Measurements from ENCODE around the gene LY9.
"Not testable (repeated sequence)": the region's sequence is repeated elsewhere in the genome, so short reads cannot be mapped to it uniquely, and the experiment has no call there.

LY9 gene

GRCh38 chr1:160868141-160868540, 72.2 kb downstream of the LY9 start:
- in situ Hi-C loops (cut with MboI; ENCODE audit: low sequenced_read_pairs, unreplicated experiment): no loop called here
- no peak for DNase-seq (ENCODE audit: low spot score)
- no peak for TF ChIP-seq CTCF (IDR thresholded peaks at IDR 0.05; ENCODE audit: borderline replicate concordance, control extremely low read depth, extremely low read depth, insufficient read depth, missing control alignments)

- no peak for TF ChIP-seq CTCF (IDR thresholded peaks at IDR 0.05; ENCODE audit: borderline replicate concordance, control extremely low read depth, extremely low read depth, insufficient read depth, missing control alignments)
- in situ Hi-C loops (cut with MboI; ENCODE audit: low sequenced_read_pairs, unreplicated experiment): no loop called here
- DNase-seq (ENCODE audit: low spot score): no peak
These were observed 79.0 kb downstream of the LY9 start for GRCh38 chr1:160874935-160875334.

- in situ Hi-C loops (cut with MboI; ENCODE audit: low sequenced_read_pairs, unreplicated experiment); DNase-seq (ENCODE audit: low spot score): not testable (repeated sequence)
These were observed 79.6 kb downstream of the LY9 start for GRCh38 chr1:160875591-160875990.

GRCh38 chr1:160876311-160876710, 80.3 kb downstream of the LY9 start:
- in situ Hi-C loops (cut with MboI; ENCODE audit: low sequenced_read_pairs, unreplicated experiment): no loop called here
- no peak for TF ChIP-seq CTCF (IDR thresholded peaks at IDR 0.05; ENCODE audit: borderline replicate concordance, control extremely low read depth, extremely low read depth, insufficient read depth, missing control alignments)
- no peak for DNase-seq (ENCODE audit: low spot score)

GRCh38 chr1:160877221-160877620, 81.2 kb downstream of the LY9 start:
- in situ Hi-C loops (cut with MboI; ENCODE audit: low sequenced_read_pairs, unreplicated experiment): no loop called here
- TF ChIP-seq CTCF (IDR thresholded peaks at IDR 0.05; ENCODE audit: borderline replicate concordance, control extremely low read depth, extremely low read depth, insufficient read depth, missing control alignments): no peak
- peak; percentile 46 for DNase-seq (ENCODE audit: low spot score)
